ENCODE data around the gene IDS.

DNA sequence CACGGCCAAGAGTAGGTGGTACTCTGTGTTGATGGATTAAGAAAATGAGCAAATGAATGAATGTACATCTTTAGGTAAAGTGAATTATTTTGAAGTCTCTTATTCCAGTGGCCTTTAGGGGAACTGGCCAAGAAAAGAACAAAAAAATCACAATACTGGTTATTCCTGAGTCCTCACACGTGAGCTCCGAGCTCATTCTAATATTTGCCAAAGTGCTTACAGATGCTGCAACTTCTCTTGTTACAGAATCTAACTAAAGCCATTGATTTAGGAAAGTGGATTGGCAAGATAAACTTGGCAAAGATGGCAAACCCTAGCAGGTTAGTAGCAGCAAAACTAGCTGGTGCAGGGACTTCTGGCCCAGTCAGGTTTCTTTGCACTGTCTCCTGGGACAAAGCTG lies 37.6 kb downstream of the IDS start:
- TF ChIP-seq TAF1 (IDR thresholded peaks at IDR 0.05; ENCODE audit: borderline replicate concordance, insufficient read depth, low read length), result no peak
- no peak for TF ChIP-seq POLR2AphosphoS5 (IDR thresholded peaks at IDR 0.05; ENCODE audit: low read depth, low read length)
- TF ChIP-seq, protein P1, sequence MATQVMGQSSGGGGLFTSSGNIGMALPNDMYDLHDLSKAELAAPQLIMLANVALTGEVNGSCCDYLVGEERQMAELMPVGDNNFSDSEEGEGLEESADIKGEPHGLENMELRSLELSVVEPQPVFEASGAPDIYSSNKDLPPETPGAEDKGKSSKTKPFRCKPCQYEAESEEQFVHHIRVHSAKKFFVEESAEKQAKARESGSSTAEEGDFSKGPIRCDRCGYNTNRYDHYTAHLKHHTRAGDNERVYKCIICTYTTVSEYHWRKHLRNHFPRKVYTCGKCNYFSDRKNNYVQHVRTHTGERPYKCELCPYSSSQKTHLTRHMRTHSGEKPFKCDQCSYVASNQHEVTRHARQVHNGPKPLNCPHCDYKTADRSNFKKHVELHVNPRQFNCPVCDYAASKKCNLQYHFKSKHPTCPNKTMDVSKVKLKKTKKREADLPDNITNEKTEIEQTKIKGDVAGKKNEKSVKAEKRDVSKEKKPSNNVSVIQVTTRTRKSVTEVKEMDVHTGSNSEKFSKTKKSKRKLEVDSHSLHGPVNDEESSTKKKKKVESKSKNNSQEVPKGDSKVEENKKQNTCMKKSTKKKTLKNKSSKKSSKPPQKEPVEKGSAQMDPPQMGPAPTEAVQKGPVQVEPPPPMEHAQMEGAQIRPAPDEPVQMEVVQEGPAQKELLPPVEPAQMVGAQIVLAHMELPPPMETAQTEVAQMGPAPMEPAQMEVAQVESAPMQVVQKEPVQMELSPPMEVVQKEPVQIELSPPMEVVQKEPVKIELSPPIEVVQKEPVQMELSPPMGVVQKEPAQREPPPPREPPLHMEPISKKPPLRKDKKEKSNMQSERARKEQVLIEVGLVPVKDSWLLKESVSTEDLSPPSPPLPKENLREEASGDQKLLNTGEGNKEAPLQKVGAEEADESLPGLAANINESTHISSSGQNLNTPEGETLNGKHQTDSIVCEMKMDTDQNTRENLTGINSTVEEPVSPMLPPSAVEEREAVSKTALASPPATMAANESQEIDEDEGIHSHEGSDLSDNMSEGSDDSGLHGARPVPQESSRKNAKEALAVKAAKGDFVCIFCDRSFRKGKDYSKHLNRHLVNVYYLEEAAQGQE (IDR thresholded peaks at IDR 0.05; ENCODE audit: insufficient read depth in 1 of 2, low read depth in 2 of 2, low read length in 2 of 2), result no peak
- no peak for TF ChIP-seq FOXP2 (optimal IDR thresholded peaks at IDR 0.05; ENCODE audit: borderline replicate concordance, extremely low read depth, extremely low read length, insufficient read depth)
- no peak for TF ChIP-seq SIN3A (IDR thresholded peaks at IDR 0.05; ENCODE audit: borderline replicate concordance, insufficient read depth, low read length)

All from PFSK-1 (cell line).